Neural progenitor cell (in vitro differentiated cells): ENCODE results near the gene GASK1A. TPM values are rescaled to one million over a fixed set of nuclear protein-coding genes. Genes with fewer than 3 reads are reported as not detected.

Experiments
- DNase-seq: peaks from one replicate; pipeline ENCODE4 v3.0.0-alpha.2; 2016; ENCODE audit warnings: low spot score
- H2AFZ ChIP-seq: fragments of 200-600 bp; sonication (generic); replicated peaks from 2 replicates; pipeline ENCODE4 v1.6.1; 2016; ENCODE audit warnings: antibody characterized with exemption
- H3F3A ChIP-seq: fragments of 200-600 bp; sonication (generic); 2 replicates; pipeline ENCODE4 v1.6.1; 2016; ENCODE audit warnings: antibody characterized with exemption, low read depth
- H3K27ac ChIP-seq: fragments of 200-600 bp; sonication (generic); 2 replicates; pipeline ENCODE4 v1.5.1; 2016; ENCODE audit warnings: mild to moderate bottlenecking
- H3K27me3 ChIP-seq: fragments of 200-600 bp; sonication (generic); 2 replicates; pipeline ENCODE4 v1.6.1; 2016; ENCODE audit warnings: mild to moderate bottlenecking, moderate library complexity
- H3K36me3 ChIP-seq: fragments of 200-600 bp; sonication (generic); 2 replicates; pipeline ENCODE4 v1.5.1; 2016
- H3K4me1 ChIP-seq: fragments of 200-600 bp; sonication (generic); 2 replicates; pipeline ENCODE4 v1.6.1; 2016; ENCODE audit warnings: mixed run types
- H3K4me2 ChIP-seq: fragments of 200-600 bp; sonication (generic); 2 replicates; pipeline ENCODE4 v1.6.1; 2016
- H3K4me3 ChIP-seq: fragments of 200-600 bp; sonication (generic); 2 replicates; pipeline ENCODE4 v1.5.1; 2016
- H3K79me2 ChIP-seq: fragments of 200-600 bp; sonication (generic); 2 replicates; pipeline ENCODE4 v1.6.1; 2016; ENCODE audit warnings: low read depth
- H3K9ac ChIP-seq: fragments of 200-600 bp; sonication (generic); 2 replicates; pipeline ENCODE4 v1.6.1; 2016
- H3K9me3 ChIP-seq: fragments of 200-600 bp; sonication (generic); 2 replicates; pipeline ENCODE4 v1.5.1; 2016; ENCODE audit warnings: low read depth
- H4K20me1 ChIP-seq: fragments of 200-600 bp; sonication (generic); 2 replicates; pipeline ENCODE4 v1.6.1; 2016; ENCODE audit warnings: low read depth
- H3K27ac Mint-ChIP-seq: 3 replicates; pipeline ENCODE4 v1.8.0; 2021; ENCODE audit warnings: mixed read lengths
- H3K27me3 Mint-ChIP-seq: 2 replicates; pipeline ENCODE4 v1.8.0; 2022; ENCODE audit warnings: low read depth, mild to moderate bottlenecking, inconsistent platforms, moderate library complexity, mixed read lengths; ENCODE audit not compliant: insufficient read depth
- H3K36me3 Mint-ChIP-seq: 3 replicates; pipeline ENCODE4 v1.8.0; 2021; ENCODE audit warnings: mixed read lengths
- H3K4me1 Mint-ChIP-seq: 3 replicates; pipeline ENCODE4 v1.8.0; 2021; ENCODE audit warnings: mixed read lengths
- H3K4me3 Mint-ChIP-seq: 3 replicates; pipeline ENCODE4 v1.8.0; 2021; ENCODE audit warnings: mild to moderate bottlenecking, moderate library complexity, mixed read lengths
- H3K9me3 Mint-ChIP-seq: 3 replicates; pipeline ENCODE4 v1.8.0; 2020; ENCODE audit warnings: mixed read lengths
- CTCF ChIP-seq: fragments of 200-600 bp; sonication (generic); IDR thresholded peaks from 2 replicates; pipeline ENCODE4 v1.5.1; 2017; ENCODE audit warnings: antibody characterized with exemption, mild to moderate bottlenecking
- EZH2 ChIP-seq: fragments of 200-600 bp; sonication (generic); IDR thresholded peaks from 2 replicates; pipeline ENCODE4 v1.6.1; 2017; ENCODE audit warnings: antibody characterized with exemption, mild to moderate bottlenecking, moderate library complexity
- EZH2phosphoT487 ChIP-seq: fragments of 200-600 bp; sonication (generic); IDR thresholded peaks from 2 replicates; pipeline ENCODE4 v1.6.1; 2017; ENCODE audit warnings: antibody characterized with exemption
- total RNA-seq: library from RNA; depleted of rRNA; stranded (reverse); fragments of >200 nt; gene quantifications from 2 replicates; pipeline ENCODE4 v1.2.3, GENCODE V29; 2015; ENCODE audit warnings: low replicate concordance

The GASK1A gene
- total RNA-seq, 1 donor from 2014 or later, result 3.9 TPM

GRCh38 chr3:43079536-43080332, 100.6 kb downstream of the GASK1A start:
- Histone ChIP-seq H3K27ac (no peak overlapping the region), H3F3A (no peaks in the 10 kb centered on the region), H3K36me3 (no peaks in the 10 kb centered on the region), H3K4me1 (no peaks in the 10 kb centered on the region), H3K4me3 (no peak overlapping the region), H3K79me2 (no peaks in the 10 kb centered on the region), H3K27me3 (no peaks in the 10 kb centered on the region), H4K20me1 (no peaks in the 10 kb centered on the region), H3K9me3 (no peaks in the 10 kb centered on the region), H2AFZ (no peak overlapping the region), H3K4me2 (no peak overlapping the region), H3K9ac (no peak overlapping the region)
- no peak for TF ChIP-seq CTCF
- H3K36me3 Mint-ChIP-seq, result peaks cover 18% of the 10 kb centered on the region
- H3K4me1 Mint-ChIP-seq, result no peaks in the 10 kb centered on the region
- H3K4me3 Mint-ChIP-seq, result no peak overlapping the region
- H3K27me3 Mint-ChIP-seq, result peaks cover 2% of the 10 kb centered on the region
- DNase-seq, result no peak
- no peak overlapping the region for H3K27ac Mint-ChIP-seq
- H3K9me3 Mint-ChIP-seq, result no peaks in the 10 kb centered on the region

DNA sequence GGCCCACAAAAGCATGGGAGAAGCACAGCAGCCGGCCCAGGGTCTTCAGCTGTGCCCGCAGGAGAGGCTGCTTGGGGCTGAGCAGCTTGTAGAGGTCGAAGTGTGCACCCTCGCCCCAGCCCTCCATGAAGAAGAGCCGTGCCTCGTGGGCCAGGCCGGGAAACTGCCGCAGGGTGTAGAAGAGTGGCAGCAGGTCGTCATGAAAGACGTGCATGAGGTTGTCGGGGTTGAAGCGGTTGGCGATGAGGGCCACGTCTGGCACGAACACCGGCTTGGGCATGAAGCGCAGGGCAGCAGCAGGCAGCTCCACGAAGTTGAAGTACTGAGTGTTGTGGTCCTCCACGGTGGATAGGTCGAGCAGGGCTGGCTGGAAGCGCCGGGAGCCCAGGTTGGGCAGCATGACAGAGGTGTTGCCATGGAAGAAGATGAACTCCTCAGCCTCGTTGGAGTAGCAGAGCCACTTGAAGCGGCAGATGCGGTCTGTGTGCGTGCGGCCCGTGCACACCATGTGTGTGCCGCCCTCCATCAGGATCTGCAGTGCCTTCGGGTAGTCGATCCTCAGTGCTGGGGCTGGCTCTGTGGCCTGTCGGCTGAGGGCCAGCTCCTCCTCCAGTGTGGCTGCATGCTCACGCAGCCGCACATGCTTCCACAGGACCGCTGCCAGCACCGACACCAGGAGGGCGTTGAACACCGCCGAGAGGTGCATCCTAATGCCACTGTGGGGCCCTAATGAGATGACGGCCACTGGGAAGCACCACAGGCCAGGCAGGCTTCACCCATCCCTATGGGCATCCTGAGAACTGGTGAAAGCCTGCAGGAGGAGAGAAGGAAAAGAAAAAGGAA, 101.8 kb downstream of the GASK1A start:
- H3K4me2 ChIP-seq, result no peak overlapping the region
- no peak overlapping the region for H3K9ac ChIP-seq
- no peaks in the 10 kb centered on the region for H3K79me2 ChIP-seq
- Mint-ChIP-seq H3K36me3 (peaks cover 22% of the 10 kb centered on the region), H3K4me1 (no peaks in the 10 kb centered on the region), H3K27ac (no peak overlapping the region), H3K4me3 (no peak overlapping the region), H3K27me3 (peaks cover 2% of the 10 kb centered on the region), H3K9me3 (no peaks in the 10 kb centered on the region)
- H3K36me3 ChIP-seq, result no peaks in the 10 kb centered on the region
- no peaks in the 10 kb centered on the region for H3F3A ChIP-seq
- H3K4me1 ChIP-seq, result no peaks in the 10 kb centered on the region
- DNase-seq, result no peak
- no peak overlapping the region for H3K27ac ChIP-seq
- H3K4me3 ChIP-seq, result no peak overlapping the region
- H2AFZ ChIP-seq, result no peak overlapping the region
- TF ChIP-seq CTCF (no peak), EZH2 (no peak), EZH2phosphoT487 (no peak)
- H3K27me3 ChIP-seq, result no peaks in the 10 kb centered on the region
- no peaks in the 10 kb centered on the region for H3K9me3 ChIP-seq
- H4K20me1 ChIP-seq, result no peaks in the 10 kb centered on the region

GRCh38 chr3:43081796-43082195, 102.7 kb downstream of the GASK1A start:
- Histone ChIP-seq H3K36me3 (no peaks in the 10 kb centered on the region), H3K4me3 (no peak overlapping the region), H3F3A (no peaks in the 10 kb centered on the region), H3K9ac (no peak overlapping the region), H4K20me1 (no peaks in the 10 kb centered on the region), H3K79me2 (no peaks in the 10 kb centered on the region), H3K4me2 (no peak overlapping the region), H3K9me3 (no peaks in the 10 kb centered on the region), H3K4me1 (no peaks in the 10 kb centered on the region), H2AFZ (no peak overlapping the region), H3K27ac (no peak overlapping the region), H3K27me3 (no peaks in the 10 kb centered on the region)
- Mint-ChIP-seq H3K27ac (no peak overlapping the region), H3K27me3 (peaks cover 2% of the 10 kb centered on the region), H3K9me3 (no peaks in the 10 kb centered on the region), H3K36me3 (peaks cover 22% of the 10 kb centered on the region), H3K4me1 (no peaks in the 10 kb centered on the region), H3K4me3 (no peak overlapping the region)
- no peak for DNase-seq
- TF ChIP-seq EZH2phosphoT487, result no peak
- TF ChIP-seq CTCF, result no peak
- TF ChIP-seq EZH2, result no peak
